ENCODE data around the gene DHODH.

DNA sequence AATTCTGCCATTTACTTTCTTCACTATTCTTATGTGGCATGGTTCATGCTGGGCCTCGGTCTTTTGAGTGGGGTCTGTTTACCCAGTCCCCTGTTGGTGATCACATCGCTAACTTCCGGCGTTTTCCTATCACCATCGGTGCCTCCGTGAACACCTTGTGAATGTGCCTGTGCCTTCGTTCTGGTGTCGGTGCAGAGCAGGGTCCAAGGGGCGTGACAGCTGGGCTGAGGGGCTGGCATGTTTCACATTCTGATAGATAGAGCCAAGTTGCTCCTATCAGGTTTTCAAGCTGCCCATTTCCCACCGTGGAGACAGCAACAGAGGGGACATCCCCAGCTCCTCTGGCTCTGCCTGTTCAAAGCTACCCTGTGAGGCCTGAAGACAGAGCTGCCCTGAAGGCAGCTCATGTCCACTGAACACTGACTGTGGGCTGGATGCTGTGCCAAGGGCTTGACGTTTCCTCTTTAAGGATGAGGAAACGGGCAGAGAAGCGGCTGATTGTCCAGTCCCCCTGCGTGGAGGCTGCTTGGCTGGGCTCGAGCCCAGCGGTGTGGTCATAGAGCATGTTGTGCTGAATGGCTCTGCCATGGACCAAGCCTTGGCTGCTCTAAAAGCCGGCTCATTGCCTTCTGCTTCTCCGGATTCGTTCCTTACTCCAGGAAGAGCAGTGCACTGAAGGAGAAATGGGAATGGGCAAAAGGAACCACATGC lies 17.0 kb downstream of the DHODH start:
- no peak for TF ChIP-seq GATA2 (IDR thresholded peaks at IDR 0.05; ENCODE audit: low read depth, low read length)
- no peak for TF ChIP-seq GATA3 (IDR thresholded peaks at IDR 0.05; ENCODE audit: low read depth, low read length)
